Pericardium fibroblast (primary cell): ENCODE data around the gene TAS2R9. TPM values are rescaled to one million over a fixed set of nuclear protein-coding genes. Genes with fewer than 3 reads are reported as not detected.

ENCODE experiments used
- total RNA-seq: library from RNA; depleted of rRNA; stranded (reverse); fragments of >200 nt; gene quantifications from 2 replicates; pipeline ENCODE4 v1.2.3, GENCODE V29; 2015

TAS2R9 gene
- total RNA-seq, result not detected in 2 replicates

GRCh38 chr12:10810068-10810467 is at the start of gene TAS2R9:
Gene TAS2R9, minus strand, starts transcription at chr12:10810168. Its CDS starts 93 bp downstream, at chr12:10810075.

GRCh38 chr12:10849425-10849878 is 39.5 kb upstream of the TAS2R9 start, which contains the start of gene PRR4:
Gene PRR4, minus strand, starts transcription at chr12:10849475. Its CDS starts 38 bp downstream, at chr12:10849437.

GRCh38 chr12:10826258-10826657 is 16.3 kb upstream of the TAS2R9 start, which contains the start of gene TAS2R10:
Gene TAS2R10, minus strand, starts transcription at chr12:10826358. Its CDS starts 89 bp downstream, at chr12:10826269.

GRCh38 chr12:10807186-10807585 is 2.8 kb downstream of the TAS2R9 start, which contains the start of gene TAS2R8:
Gene TAS2R8, minus strand, starts transcription at chr12:10807286. Its CDS starts 306 bp downstream, at chr12:10806980.

GRCh38 chr12:10802587-10802986 is 7.4 kb downstream of the TAS2R9 start, which contains the start of gene TAS2R7:
Gene TAS2R7, minus strand, starts transcription at chr12:10802627. Its CDS starts 57 bp downstream, at chr12:10802570.

Other genes starting within 250 kb of the TAS2R9 start
- gene MAGOHB, start 196.6 kb downstream of the TAS2R9 start, total RNA-seq, result 10.0 and 28.9 TPM in 2 replicates
- gene STYK1, start 136.1 kb downstream of the TAS2R9 start, total RNA-seq, result 0.26 TPM in 1 of 2 replicates, not detected in the other
- gene YBX3, start 86.8 kb downstream of the TAS2R9 start, total RNA-seq, result 218 and 242 TPM in 2 replicates
- not detected in 2 replicates for gene TAS2R7, start 7.5 kb downstream of the TAS2R9 start, total RNA-seq
- not detected in 2 replicates for gene TAS2R8, start 2.9 kb downstream of the TAS2R9 start, total RNA-seq
- 0.26 TPM in 1 of 2 replicates, not detected in the other for gene TAS2R10, start 16.2 kb upstream of the TAS2R9 start, total RNA-seq
- not detected in 2 replicates for gene PRR4, start 39.3 kb upstream of the TAS2R9 start, total RNA-seq
- gene PRH1, start 74.1 kb upstream of the TAS2R9 start, total RNA-seq, result 2.6 and 4.1 TPM in 2 replicates
- gene TAS2R13, start 99.4 kb upstream of the TAS2R9 start, total RNA-seq, result not detected in 2 replicates
- 2.3 TPM in 1 of 2 replicates, not detected in the other for gene PRH2, start 119.1 kb upstream of the TAS2R9 start, total RNA-seq
- gene TAS2R14, start 129.1 kb upstream of the TAS2R9 start, total RNA-seq, result 2.1 and 6.3 TPM in 2 replicates
- 0.43 TPM in 1 of 2 replicates, not detected in the other for gene TAS2R50, start 176.7 kb upstream of the TAS2R9 start, total RNA-seq
- 0.68 and 0.93 TPM in 2 replicates for gene TAS2R20, start 188.1 kb upstream of the TAS2R9 start, total RNA-seq
- 0.17 and 0.35 TPM in 2 replicates for gene TAS2R19, start 212.5 kb upstream of the TAS2R9 start, total RNA-seq
- 0.35 TPM in 1 of 2 replicates, not detected in the other for gene TAS2R31, start 221.2 kb upstream of the TAS2R9 start, total RNA-seq